DND-41 (cell line): ENCODE measurements around the gene GOLIM4.

ENCODE experiments used
- EZH2 ChIP-seq: IDR thresholded peaks from 3 replicates; pipeline ENCODE4 v1.6.1; 2012; ENCODE audit warnings: borderline replicate concordance, low read depth, mild to moderate bottlenecking, moderate library complexity, low read length, inconsistent platforms; ENCODE audit not compliant: severe bottlenecking
- TF ChIP-seq, protein P1 (sequence below): IDR thresholded peaks from 2 replicates; pipeline ENCODE4 v1.5.1; 2012; ENCODE audit warnings: borderline replicate concordance, low read length, moderate library complexity, mild to moderate bottlenecking; ENCODE audit not compliant: poor library complexity, severe bottlenecking; ENCODE audit errors: extremely low read depth

DNA sequence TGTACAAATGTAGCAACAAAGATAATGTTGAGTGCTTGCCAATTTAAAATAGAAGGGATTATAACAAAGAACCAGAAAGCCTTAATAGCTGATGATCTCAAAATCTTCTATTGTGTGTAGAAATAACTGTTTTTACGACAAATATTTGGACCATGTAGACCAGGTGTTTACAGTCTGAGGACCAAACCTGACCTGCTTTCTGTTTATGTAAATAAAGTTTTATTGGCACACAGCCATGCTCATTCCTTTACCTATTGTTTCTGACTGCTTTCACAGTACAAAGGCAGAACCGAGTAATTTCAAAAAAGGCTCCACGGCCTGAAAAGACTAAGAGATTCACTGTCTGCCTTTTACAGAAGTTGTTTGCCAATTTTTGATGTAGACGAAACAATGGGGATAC lies 91.8 kb downstream of the GOLIM4 start:
- TF ChIP-seq, protein P1, sequence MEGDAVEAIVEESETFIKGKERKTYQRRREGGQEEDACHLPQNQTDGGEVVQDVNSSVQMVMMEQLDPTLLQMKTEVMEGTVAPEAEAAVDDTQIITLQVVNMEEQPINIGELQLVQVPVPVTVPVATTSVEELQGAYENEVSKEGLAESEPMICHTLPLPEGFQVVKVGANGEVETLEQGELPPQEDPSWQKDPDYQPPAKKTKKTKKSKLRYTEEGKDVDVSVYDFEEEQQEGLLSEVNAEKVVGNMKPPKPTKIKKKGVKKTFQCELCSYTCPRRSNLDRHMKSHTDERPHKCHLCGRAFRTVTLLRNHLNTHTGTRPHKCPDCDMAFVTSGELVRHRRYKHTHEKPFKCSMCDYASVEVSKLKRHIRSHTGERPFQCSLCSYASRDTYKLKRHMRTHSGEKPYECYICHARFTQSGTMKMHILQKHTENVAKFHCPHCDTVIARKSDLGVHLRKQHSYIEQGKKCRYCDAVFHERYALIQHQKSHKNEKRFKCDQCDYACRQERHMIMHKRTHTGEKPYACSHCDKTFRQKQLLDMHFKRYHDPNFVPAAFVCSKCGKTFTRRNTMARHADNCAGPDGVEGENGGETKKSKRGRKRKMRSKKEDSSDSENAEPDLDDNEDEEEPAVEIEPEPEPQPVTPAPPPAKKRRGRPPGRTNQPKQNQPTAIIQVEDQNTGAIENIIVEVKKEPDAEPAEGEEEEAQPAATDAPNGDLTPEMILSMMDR, result no peak
- TF ChIP-seq EZH2, result no peak
